OCI-LY3 (cell line): ENCODE results near the gene PNPLA8.

Source experiments
- EZH2phosphoT487 ChIP-seq: fragments of 200-600 bp; shearing (Covaris generic); IDR thresholded peaks from 2 replicates; pipeline ENCODE4 v1.6.1; 2018; ENCODE audit warnings: antibody characterized with exemption, mixed run types, low read depth
- TF ChIP-seq, protein P1 (sequence below): fragments of 200-600, 300-600 bp; sonication (generic); IDR thresholded peaks from 2 replicates; pipeline ENCODE4 v1.5.1; 2014; ENCODE audit warnings: antibody characterized with exemption, low read length, low read depth

DNA sequence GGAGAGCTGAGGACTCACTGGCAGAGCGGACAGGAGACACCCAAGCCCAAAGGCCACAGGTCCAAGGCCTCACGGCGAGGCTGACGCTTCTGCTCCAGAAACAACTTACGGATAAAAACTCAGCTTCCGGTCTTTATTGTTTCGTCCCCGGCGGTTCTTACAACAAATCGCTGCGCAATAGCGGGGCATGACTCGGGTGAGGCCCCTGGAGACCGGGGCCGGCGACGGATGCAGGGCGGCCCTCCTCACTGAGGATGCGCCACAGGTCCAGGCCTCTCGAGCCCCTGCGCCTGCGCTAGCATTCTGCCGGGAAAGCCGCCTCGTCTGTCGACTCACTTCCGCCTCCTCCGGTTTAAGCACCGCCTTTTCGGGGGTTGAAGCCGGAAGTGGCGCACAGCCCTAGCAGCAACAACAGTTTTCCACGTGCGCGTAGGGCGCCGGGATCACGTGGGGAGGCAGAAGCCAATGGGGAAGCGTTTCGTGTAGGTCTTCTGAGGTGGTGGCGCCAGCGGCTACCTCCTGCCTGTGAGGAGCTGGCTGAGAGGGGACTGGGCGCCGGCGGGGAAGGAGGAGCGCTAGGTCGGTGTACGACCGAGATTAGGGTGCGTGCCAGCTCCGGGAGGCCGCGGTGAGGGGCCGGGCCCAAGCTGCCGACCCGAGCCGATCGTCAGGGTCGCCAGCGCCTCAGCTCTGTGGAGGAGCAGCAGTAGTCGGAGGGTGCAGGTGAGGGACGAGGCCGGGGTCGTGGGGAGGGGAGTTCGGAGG lies 43.6 kb upstream of the PNPLA8 start, which contains the start of the genes DNAJB9 and THAP5:
- TF ChIP-seq, protein P1, sequence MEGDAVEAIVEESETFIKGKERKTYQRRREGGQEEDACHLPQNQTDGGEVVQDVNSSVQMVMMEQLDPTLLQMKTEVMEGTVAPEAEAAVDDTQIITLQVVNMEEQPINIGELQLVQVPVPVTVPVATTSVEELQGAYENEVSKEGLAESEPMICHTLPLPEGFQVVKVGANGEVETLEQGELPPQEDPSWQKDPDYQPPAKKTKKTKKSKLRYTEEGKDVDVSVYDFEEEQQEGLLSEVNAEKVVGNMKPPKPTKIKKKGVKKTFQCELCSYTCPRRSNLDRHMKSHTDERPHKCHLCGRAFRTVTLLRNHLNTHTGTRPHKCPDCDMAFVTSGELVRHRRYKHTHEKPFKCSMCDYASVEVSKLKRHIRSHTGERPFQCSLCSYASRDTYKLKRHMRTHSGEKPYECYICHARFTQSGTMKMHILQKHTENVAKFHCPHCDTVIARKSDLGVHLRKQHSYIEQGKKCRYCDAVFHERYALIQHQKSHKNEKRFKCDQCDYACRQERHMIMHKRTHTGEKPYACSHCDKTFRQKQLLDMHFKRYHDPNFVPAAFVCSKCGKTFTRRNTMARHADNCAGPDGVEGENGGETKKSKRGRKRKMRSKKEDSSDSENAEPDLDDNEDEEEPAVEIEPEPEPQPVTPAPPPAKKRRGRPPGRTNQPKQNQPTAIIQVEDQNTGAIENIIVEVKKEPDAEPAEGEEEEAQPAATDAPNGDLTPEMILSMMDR: no peak
- no peak for TF ChIP-seq EZH2phosphoT487
